ENCODE data around the gene SKAP1. TPM values are rescaled to one million over a fixed set of nuclear protein-coding genes. Genes with fewer than 3 reads are reported as not detected.
"Not testable (repeated sequence)": the region's sequence is repeated elsewhere in the genome, so short reads cannot be mapped to it uniquely, and the experiment has no call there.

SKAP1 gene
- polyA plus RNA-seq, 1 of the 3 experiments (the other 2 are of a cell fraction) = not detected

DNA sequence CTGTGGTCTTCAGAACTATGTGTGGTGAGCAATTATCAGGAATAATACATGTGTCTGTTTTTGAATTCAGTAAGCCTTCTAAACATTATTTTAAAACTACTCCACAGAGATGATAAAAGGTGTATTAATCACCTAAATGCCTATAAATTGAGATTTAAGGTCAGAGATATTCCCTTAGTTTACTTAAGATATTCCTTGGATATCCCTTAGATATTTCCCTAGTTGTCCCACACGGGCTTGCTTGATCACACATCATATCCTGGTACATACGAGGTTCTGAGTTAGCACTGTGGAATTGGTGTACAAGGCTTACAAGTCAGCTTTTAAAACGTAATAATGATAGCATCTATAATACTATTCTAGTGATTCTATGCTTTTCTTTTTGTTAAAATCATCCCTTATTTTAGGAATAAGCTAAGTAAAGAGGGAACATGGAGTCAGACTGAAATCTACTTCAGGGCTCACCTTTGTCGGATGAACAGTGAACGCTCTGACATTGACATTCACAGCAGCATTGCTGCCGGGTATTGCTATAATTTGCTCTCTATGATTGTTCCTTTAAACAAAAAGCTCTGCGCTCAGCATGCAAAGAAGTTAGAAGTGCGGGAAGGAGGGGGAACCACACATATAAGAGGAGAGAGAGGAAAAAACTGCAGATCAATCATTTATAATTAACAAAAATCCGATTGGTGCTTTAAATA is 136.5 kb downstream of the SKAP1 start:
- ChIA-PET POLR2A (no interaction called here), CTCF (interaction anchor here (0.6 to 7.3 kb wide), 11 partner anchors 11 to 325 kb away, joined by 3 to 40 read pairs (median 4); no protein-coding TSS in a partner anchor)
- Histone ChIP-seq H3K79me2 (ENCODE audit: insufficient read depth) (no peaks in the 10 kb centered on the region), H3K27me3 (ENCODE audit: insufficient read depth) (peaks cover 51% of the 10 kb centered on the region), H3K27ac (ENCODE audit: low read depth in 2 of 2, low read length in 1 of 2) (no peak overlapping the region), H3K9me2 (peaks cover 5% of the 10 kb centered on the region; the same call in 1 of the 2 replicates), H3K4me1 (ENCODE audit: control insufficient read depth in 1 of 2, insufficient read depth in 2 of 2, low read depth in 1 of 2, low read length in 1 of 2) (no peaks in the 10 kb centered on the region; a peak in 1 of 4 replicates), H3K9ac (no peak overlapping the region), H3K9me3 (no peaks in the 10 kb centered on the region), H2AFZ (ENCODE audit: low read depth) (no peak overlapping the region), H3K4me3 (ENCODE audit: low read depth in 2 of 2, low read length in 1 of 2) (no peak overlapping the region), H3F3A (replicated peaks; ENCODE audit: insufficient read depth) (no peaks in the 10 kb centered on the region), H3K4me2 (no peak overlapping the region), H4K20me1 (ENCODE audit: insufficient read depth) (no peaks in the 10 kb centered on the region), H3K36me3 (replicated peaks in 1 of 2; ENCODE audit: control insufficient read depth in 1 of 2, insufficient read depth in 2 of 2, low read length in 1 of 2) (no peaks in the 10 kb centered on the region)
- 7% methylated on average over 9 of the region's 9 CpGs for WGBS (ENCODE audit: low lambda C conversion rate)
- TF ChIP-seq, protein P1, sequence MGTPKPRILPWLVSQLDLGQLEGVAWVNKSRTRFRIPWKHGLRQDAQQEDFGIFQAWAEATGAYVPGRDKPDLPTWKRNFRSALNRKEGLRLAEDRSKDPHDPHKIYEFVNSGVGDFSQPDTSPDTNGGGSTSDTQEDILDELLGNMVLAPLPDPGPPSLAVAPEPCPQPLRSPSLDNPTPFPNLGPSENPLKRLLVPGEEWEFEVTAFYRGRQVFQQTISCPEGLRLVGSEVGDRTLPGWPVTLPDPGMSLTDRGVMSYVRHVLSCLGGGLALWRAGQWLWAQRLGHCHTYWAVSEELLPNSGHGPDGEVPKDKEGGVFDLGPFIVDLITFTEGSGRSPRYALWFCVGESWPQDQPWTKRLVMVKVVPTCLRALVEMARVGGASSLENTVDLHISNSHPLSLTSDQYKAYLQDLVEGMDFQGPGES (IDR thresholded peaks at IDR 0.05; ENCODE audit: low read depth, low read length) = no peak
- no peak for TF ChIP-seq NFIC (IDR thresholded peaks at IDR 0.05; ENCODE audit: borderline replicate concordance)
- TF ChIP-seq RXRA (IDR thresholded peaks at IDR 0.05; ENCODE audit: borderline replicate concordance, low read depth) = no peak
- no peak for TF ChIP-seq USF1 (IDR thresholded peaks at IDR 0.05; ENCODE audit: borderline replicate concordance, low read depth)
- TF ChIP-seq, protein P2, sequence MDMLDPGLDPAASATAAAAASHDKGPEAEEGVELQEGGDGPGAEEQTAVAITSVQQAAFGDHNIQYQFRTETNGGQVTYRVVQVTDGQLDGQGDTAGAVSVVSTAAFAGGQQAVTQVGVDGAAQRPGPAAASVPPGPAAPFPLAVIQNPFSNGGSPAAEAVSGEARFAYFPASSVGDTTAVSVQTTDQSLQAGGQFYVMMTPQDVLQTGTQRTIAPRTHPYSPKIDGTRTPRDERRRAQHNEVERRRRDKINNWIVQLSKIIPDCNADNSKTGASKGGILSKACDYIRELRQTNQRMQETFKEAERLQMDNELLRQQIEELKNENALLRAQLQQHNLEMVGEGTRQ (IDR thresholded peaks at IDR 0.05; ENCODE audit: borderline replicate concordance, low read depth, low read length) = no peak
- TF ChIP-seq EZH2phosphoT487 (IDR thresholded peaks at IDR 0.05; ENCODE audit: borderline replicate concordance, low read depth) = no peak
- TF ChIP-seq CHD2 (IDR thresholded peaks at IDR 0.05; ENCODE audit: low read length, partially characterized antibody) = no peak
- no peak for DNase-seq

GRCh38 chr17:48290378-48290777 is 139.6 kb downstream of the SKAP1 start:
- POLR2A ChIA-PET = no interaction called here
- no peaks in the 10 kb centered on the region for H3F3A ChIP-seq (replicated peaks; ENCODE audit: insufficient read depth)
- H3K9me2 ChIP-seq = peaks cover 5% of the 10 kb centered on the region; the same call in 1 of the 2 replicates
- CTCF ChIA-PET = interaction anchor here (1.1 to 7.3 kb wide), 4 partner anchors 14 to 329 kb away, joined by 3 to 40 read pairs (median 3); no protein-coding TSS in a partner anchor
- no peaks in the 10 kb centered on the region for H3K79me2 ChIP-seq (ENCODE audit: insufficient read depth)
- no peaks in the 10 kb centered on the region for H3K9me3 ChIP-seq
- H3K9ac ChIP-seq = no peak overlapping the region
- H3K27me3 ChIP-seq (ENCODE audit: insufficient read depth) = peaks cover 68% of the 10 kb centered on the region
- no peaks in the 10 kb centered on the region; a peak in 1 of 4 replicates for H3K4me1 ChIP-seq (ENCODE audit: control insufficient read depth in 1 of 2, insufficient read depth in 2 of 2, low read depth in 1 of 2, low read length in 1 of 2)
- H3K4me3 ChIP-seq (ENCODE audit: low read depth in 2 of 2, low read length in 1 of 2) = no peak overlapping the region
- no peaks in the 10 kb centered on the region for H4K20me1 ChIP-seq (ENCODE audit: insufficient read depth)
- no peak overlapping the region for H3K4me2 ChIP-seq
- 4% methylated on average over 2 of the region's 2 CpGs for WGBS (ENCODE audit: low lambda C conversion rate)
- no peaks in the 10 kb centered on the region for H3K36me3 ChIP-seq (replicated peaks in 1 of 2; ENCODE audit: control insufficient read depth in 1 of 2, insufficient read depth in 2 of 2, low read length in 1 of 2)
- no peak overlapping the region for H3K27ac ChIP-seq (ENCODE audit: low read depth in 2 of 2, low read length in 1 of 2)
- H2AFZ ChIP-seq (ENCODE audit: low read depth) = no peak overlapping the region
- DNase-seq = no peak
- no peak for TF ChIP-seq CHD2 (IDR thresholded peaks at IDR 0.05; ENCODE audit: low read length, partially characterized antibody)
- no peak for TF ChIP-seq TCF12 (IDR thresholded peaks at IDR 0.05)
- TF ChIP-seq MXI1 (IDR thresholded peaks at IDR 0.05; ENCODE audit: low read depth, low read length) = no peak

DNA sequence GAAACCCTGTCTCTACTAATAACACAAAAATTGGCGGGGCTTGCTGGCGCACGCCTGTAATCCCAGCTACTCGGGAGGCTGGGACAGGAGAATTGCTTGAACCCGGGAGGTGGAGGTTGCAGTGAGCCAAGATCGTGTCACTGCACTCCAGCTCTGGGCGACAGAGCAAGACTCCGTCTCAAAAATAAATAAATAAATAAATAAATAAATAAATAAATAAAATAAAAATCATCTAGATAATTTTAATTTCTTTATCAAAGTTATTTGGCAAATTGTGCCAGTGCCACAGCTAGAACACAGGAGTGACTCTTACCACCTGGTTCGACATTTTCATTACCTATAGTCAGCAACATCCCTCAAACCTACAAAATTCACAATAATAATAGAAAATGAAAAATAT is 143.1 kb downstream of the SKAP1 start:
- H3K79me2 ChIP-seq (ENCODE audit: insufficient read depth); H4K20me1 ChIP-seq (ENCODE audit: insufficient read depth); DNase-seq; H3K36me3 ChIP-seq (replicated peaks in 1 of 2; ENCODE audit: control insufficient read depth in 1 of 2, insufficient read depth in 2 of 2, low read length in 1 of 2); H3K4me1 ChIP-seq (ENCODE audit: control insufficient read depth in 1 of 2, insufficient read depth in 2 of 2, low read depth in 1 of 2, low read length in 1 of 2); H3K9me3 ChIP-seq; H3K9ac ChIP-seq; H3K4me2 ChIP-seq; H3K27ac ChIP-seq (ENCODE audit: low read depth in 2 of 2, low read length in 1 of 2); H3F3A ChIP-seq (replicated peaks; ENCODE audit: insufficient read depth); H3K4me3 ChIP-seq (ENCODE audit: low read depth in 2 of 2, low read length in 1 of 2); POLR2A ChIA-PET; H2AFZ ChIP-seq (ENCODE audit: low read depth); H3K9me2 ChIP-seq: not testable (repeated sequence)
- WGBS (ENCODE audit: low lambda C conversion rate) = 15% methylated on average over 9 of the region's 9 CpGs
- CTCF ChIA-PET = interaction anchor here (1.2 kb wide), 1 partner anchor 21 kb away, joined by 3 read pairs; no protein-coding TSS in a partner anchor
- peaks cover 59% of the 10 kb centered on the region; the same call in 1 of the 2 replicates for H3K27me3 ChIP-seq (ENCODE audit: insufficient read depth)

Measured in SK-N-SH (cell line).